Measurements from ENCODE around the gene PPP1R18.
"Not testable (repeated sequence)": the region's sequence is repeated elsewhere in the genome, so short reads cannot be mapped to it uniquely, and the experiment has no call there.

The PPP1R18 gene

GRCh38 chr6:30719791-30720737, 33.6 kb upstream of the PPP1R18 start, which contains the start of gene TUBB:
Gene TUBB, plus strand, starts transcription at chr6:30720352. Its CDS starts 155 bp downstream, at chr6:30720507.
- DNase-seq (ENCODE audit: low read depth), result peak; percentile 86

DNA sequence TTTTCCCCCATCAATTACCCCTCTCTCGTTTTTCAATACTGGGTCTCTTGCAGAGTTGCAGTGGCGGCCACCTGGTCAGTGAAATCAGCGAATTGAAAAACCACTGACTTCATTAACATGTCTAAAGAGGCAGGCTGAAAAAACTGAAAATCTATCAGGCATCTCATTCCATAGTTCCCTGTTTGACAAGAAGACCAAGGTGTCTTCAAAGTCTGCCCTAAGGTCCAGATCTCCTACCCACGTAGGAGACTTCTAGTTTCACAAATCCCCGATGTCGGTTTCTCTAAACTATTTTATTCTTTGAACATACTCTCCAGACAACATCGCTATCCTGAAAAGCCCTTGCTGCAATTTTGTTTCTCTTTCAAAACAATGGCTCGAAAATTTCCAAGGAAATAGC, 32.9 kb upstream of the PPP1R18 start:
- DNase-seq (ENCODE audit: low read depth), result no peak

- not testable (repeated sequence) for DNase-seq (ENCODE audit: low read depth)
Observed at GRCh38 chr6:30717845-30718720, 31.6 kb upstream of the PPP1R18 start.

GRCh38 chr6:30717129-30717844, 30.8 kb upstream of the PPP1R18 start, which contains the start of gene MDC1:
Gene MDC1, minus strand, starts transcription at chr6:30717281. Its CDS starts 2,106 bp downstream, at chr6:30715175.
- DNase-seq (ENCODE audit: low read depth), result peak; percentile 99

GRCh38 chr6:30716879-30717128, 30.4 kb upstream of the PPP1R18 start:
- no peak for DNase-seq (ENCODE audit: low read depth)

- no peak for DNase-seq (ENCODE audit: low read depth)
Observed at GRCh38 chr6:30714263-30714662, 27.8 kb upstream of the PPP1R18 start.

DNA sequence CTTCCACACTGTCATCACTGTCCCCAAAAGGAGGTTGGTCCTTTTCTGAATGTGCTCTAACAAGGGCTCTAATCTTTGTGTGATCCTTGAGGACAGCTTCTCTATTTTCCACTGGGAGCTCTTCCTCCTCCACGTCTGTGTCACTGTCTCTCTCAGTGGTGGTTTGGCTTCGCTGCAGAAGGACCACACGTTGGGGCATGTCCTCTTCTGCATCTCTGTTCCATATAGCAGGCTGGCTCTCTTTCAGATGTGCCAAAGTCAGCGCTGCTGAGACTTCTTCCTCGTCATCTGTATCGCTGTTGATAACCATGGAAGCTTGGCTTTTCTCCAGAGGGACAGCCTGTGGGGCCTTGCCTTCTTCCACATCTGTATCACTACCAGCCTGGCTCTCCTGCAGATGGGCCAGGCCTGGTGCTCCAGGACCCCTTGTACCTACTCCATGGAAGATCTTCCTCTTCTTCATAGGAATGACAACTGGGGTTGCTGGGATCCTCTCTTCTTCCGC, 26.0 kb upstream of the PPP1R18 start:
- no peak for DNase-seq (ENCODE audit: low read depth)

GRCh38 chr6:30711758-30712380, 25.4 kb upstream of the PPP1R18 start:
- no peak for DNase-seq (ENCODE audit: low read depth)

GRCh38 chr6:30709101-30709868, 22.8 kb upstream of the PPP1R18 start:
- no peak for DNase-seq (ENCODE audit: low read depth)

DNA sequence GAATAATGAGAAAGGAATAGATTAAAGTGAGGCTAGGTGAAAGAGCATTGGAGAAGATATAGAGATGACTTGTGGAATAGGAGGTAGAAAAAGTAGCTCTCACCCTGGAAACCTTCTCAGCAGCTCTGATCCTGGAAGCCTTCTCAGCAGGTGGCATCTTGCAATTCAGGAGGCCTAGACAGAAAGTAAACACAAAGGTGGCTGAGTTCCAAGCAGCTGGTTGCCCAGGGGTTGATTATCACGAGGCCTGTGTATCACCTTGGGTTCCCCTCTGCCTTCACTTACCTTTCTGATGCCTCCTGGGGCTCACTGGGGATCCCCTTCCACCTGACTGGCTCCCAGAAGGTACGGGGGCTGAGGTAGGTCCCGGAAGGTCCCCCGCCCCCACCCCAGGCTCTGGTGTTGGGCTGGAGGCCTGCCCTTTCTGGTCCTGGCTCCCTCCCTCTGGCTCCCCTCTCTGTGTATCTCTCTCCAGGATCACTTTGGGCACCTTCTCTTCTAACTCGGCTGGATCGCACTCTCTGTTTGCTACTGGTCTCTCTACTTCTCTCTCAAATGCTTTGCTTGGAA, 20.9 kb upstream of the PPP1R18 start:
- DNase-seq (ENCODE audit: low read depth), result no peak

- DNase-seq (ENCODE audit: low read depth), result no peak
Observed at GRCh38 chr6:30705620-30706019, 19.2 kb upstream of the PPP1R18 start.

DNA sequence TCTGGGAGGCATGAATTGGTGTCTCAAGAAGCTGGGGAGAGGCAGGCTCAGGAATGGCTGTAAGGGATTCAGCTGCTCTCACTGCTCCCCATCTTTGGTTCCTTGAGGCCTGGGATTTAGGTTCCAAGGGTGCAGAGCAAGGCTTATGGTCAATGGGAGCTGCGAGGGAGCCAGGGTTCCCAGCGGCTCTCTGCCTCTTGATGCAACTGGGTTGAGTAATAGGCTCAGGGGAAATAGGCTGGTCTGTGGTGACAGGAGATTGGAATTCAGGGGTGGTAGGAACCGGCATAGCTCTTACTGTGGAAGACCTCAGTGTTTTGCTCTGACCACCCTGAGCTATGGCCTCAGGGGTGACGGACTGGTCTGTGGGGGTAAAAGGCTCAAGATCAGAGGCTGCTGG, 17.4 kb upstream of the PPP1R18 start:
- no peak for DNase-seq (ENCODE audit: low read depth)

DNA sequence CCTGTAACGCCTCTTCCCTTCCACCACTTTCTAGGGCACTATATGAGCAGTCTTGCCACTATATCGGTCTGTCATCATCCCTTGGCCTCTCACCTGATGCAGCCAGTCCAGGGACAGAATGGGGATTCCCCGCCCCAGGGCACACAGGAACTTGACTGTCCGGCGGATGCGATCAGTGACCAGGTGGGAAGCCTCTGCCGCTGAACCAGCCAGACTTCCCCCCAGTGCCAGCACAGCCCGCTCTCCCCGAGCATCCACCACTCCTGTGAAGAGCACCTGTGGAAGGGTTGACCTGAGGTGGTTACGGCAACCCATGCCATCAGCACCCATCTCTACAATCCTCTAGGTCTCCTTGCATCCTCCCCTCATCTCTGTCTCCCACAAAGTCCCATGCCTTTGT, 16.6 kb upstream of the PPP1R18 start:
- no peak for DNase-seq (ENCODE audit: low read depth)

GRCh38 chr6:30700340-30700739, 13.9 kb upstream of the PPP1R18 start:
- DNase-seq (ENCODE audit: low read depth), result no peak

GRCh38 chr6:30696432-30696831, 10.0 kb upstream of the PPP1R18 start:
- DNase-seq (ENCODE audit: low read depth), result no peak

DNA sequence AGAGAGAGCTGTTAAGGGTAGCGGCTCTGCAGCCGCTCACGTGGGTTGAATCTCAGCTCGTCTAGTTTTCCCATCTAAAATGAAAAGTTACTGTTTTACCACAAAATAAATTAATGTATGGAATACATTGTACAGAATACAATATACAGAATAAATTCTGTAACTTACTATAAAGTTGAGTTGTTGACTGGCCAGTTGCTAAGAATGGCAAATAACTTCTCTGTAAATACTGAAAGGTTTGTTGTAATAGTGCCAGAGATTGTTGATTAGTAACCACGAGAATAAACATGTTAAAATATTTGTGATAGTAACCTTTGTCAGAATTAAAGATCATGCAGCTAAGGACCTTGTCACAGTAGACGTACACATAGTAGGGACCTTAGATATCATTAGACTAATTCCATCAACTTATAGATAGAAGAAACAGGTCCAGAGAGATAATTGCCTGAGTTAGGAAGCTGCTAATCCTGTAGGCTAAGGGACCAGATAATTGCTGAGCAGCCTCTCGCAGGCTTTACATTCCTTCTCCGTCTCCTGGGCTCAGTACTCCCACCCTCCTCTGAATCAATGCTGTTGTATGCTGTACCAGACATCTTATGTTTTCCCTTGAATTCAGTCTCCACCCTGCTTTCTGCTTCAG, 4.9 kb upstream of the PPP1R18 start:
- no peak for DNase-seq (ENCODE audit: low read depth)

- peak; percentile 49 for DNase-seq (ENCODE audit: low read depth)
Observed at GRCh38 chr6:30690403-30691207, 4.2 kb upstream of the PPP1R18 start, which contains the start of gene NRM. Gene NRM, minus strand, starts transcription at chr6:30690984. Its CDS starts 10 bp downstream, at chr6:30690974.

DNA sequence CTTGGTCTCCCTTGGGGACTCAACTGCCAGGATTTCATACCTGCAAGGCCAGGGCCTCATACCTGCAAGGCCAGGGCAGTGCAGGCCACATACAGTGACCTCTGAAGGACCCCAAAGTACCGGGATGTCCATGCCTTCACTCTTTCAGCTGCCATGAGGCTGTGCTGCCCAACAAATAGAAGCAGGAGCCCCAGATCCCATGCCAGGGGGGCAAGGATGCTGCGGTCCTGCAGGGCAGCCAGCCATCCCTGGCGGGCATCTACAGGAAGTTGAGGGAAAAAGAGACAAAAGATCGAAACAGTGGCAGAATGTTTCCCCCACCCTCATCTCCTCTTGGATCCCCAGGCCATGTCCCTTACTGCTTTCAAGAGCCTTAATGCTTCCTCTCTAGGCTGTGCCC, 3.5 kb upstream of the PPP1R18 start:
- DNase-seq (ENCODE audit: low read depth), result no peak
